Stimulated activated CD8-positive, alpha-beta memory T cell treated with anti-CD3 and anti-CD28 coated beads, Interleukin-15, amount 100 ng/mL, for 1 hour (primary cell): ENCODE data around the gene CACNA1F.

Experiments used
- DNase-seq: peaks from one replicate; pipeline ENCODE4 v3.0.0-alpha.2; 2020; ENCODE audit warnings: low read depth

Gene CACNA1F

GRCh38 chrX:49199315-49199595 is 33.9 kb downstream of the CACNA1F start:
- DNase-seq, result no peak

GRCh38 chrX:49198540-49199314 is 34.4 kb downstream of the CACNA1F start:
- no peak for DNase-seq

GRCh38 chrX:49197543-49198087 is 35.5 kb downstream of the CACNA1F start:
- DNase-seq, result no peak

- no peak for DNase-seq
Observed at GRCh38 chrX:49193542-49193964, 39.6 kb downstream of the CACNA1F start.

- DNase-seq, result no peak
Observed at GRCh38 chrX:49192722-49193328, 40.3 kb downstream of the CACNA1F start.

GRCh38 chrX:49191574-49192011 is 41.5 kb downstream of the CACNA1F start:
- DNase-seq, result no peak

- DNase-seq, result peak; percentile 41
Observed at GRCh38 chrX:49190821-49191573, 42.1 kb downstream of the CACNA1F start.

GRCh38 chrX:49189606-49190005 is 43.5 kb downstream of the CACNA1F start:
- no peak for DNase-seq

GRCh38 chrX:49188468-49189076 is 44.6 kb downstream of the CACNA1F start:
- DNase-seq, result no peak

GRCh38 chrX:49187526-49187925 is 45.6 kb downstream of the CACNA1F start:
- no peak for DNase-seq

GRCh38 chrX:49187028-49187394 is 46.1 kb downstream of the CACNA1F start:
- DNase-seq, result no peak

GRCh38 chrX:49186125-49187027 is 46.8 kb downstream of the CACNA1F start, which contains the start of gene PRICKLE3:
Gene PRICKLE3, minus strand, starts transcription at chrX:49186373. Its CDS starts 76 bp downstream, at chrX:49186297.
- no peak for DNase-seq

GRCh38 chrX:49184294-49185281 is 48.6 kb downstream of the CACNA1F start:
- DNase-seq, result no peak

- DNase-seq, result no peak
Observed at GRCh38 chrX:49183701-49184281, 49.3 kb downstream of the CACNA1F start.

- no peak for DNase-seq
Observed at GRCh38 chrX:49179358-49179757, 53.8 kb downstream of the CACNA1F start.

GRCh38 chrX:49178537-49178936 is 54.6 kb downstream of the CACNA1F start:
- no peak for DNase-seq

GRCh38 chrX:49177873-49178480 is 55.2 kb downstream of the CACNA1F start:
- DNase-seq, result no peak

- no peak for DNase-seq
Observed at GRCh38 chrX:49177338-49177833, 55.8 kb downstream of the CACNA1F start.
